ENCODE measurements around the gene LAMA2.
"Not testable (repeated sequence)": the region's sequence is repeated elsewhere in the genome, so short reads cannot be mapped to it uniquely, and the experiment has no call there.

The LAMA2 gene

DNA sequence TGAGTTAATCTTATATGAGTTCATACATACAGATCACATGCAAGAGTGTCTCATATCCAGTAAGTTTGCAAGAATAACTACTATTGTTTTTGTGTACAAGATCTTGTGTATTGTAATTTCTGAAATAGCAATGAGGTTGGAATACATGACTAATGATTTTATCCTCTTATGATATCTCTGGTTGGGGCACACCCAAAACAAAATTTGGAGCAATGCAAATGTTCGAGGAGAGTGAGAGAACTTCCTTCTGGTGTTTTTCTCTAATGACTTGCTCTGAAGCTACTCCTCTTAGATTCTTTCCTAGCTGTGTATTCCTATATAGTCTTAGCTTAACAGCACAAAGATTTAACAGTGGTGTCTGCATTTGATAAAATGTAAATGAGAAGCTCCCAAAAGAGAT is 252.5 kb downstream of the LAMA2 start:
- no peak for DNase-seq

DNA sequence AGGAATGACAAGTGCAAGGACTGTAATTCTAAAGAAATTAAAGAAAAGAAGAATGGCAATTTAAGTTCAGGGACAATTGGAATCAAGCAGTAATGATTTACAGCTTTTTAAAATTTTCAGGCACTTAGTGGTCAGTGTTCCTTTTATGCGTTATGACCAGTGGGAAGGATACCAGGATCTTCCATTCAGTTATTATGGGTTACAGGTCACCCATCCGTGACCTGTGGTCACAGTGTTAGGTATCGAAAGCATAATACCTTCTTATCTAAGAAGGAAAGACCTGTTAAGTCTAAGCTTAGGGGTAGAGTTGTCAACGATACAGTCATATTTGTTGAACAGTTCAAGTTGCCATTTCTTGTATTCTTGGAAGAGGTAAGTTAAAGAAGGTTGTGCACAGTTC is 253.8 kb downstream of the LAMA2 start:
- no peak for DNase-seq

DNA sequence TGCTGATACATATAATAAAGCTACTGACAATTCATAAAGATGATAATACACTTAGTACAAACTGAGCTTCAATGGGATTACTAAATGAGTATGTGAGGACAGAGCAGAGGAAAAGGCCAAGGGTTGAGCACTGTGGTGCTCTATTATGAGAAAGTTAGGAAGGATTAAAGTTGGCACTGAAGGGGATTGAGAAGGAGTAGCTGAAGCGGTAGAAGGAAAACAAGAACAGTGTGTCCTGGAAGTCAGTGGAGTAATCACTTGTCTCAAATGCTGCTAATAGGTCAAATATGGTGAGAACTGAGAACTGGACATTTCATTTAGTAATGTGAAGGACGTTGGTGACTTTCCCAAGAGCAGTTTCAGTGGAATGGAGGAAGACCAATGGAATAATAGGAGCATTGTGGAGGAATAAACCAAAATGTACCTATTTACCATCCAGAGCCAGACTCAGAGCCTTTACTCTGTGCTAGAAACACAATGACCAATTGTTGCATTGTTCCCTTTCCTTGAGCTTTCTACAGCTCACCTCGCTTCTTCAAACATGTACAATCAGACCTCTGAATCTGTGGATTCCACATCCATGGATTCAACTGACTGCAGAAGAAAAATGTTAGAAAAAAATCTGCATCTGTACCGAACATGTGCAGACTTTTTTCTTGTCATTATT is 255.9 kb downstream of the LAMA2 start:
- DNase-seq = no peak

DNA sequence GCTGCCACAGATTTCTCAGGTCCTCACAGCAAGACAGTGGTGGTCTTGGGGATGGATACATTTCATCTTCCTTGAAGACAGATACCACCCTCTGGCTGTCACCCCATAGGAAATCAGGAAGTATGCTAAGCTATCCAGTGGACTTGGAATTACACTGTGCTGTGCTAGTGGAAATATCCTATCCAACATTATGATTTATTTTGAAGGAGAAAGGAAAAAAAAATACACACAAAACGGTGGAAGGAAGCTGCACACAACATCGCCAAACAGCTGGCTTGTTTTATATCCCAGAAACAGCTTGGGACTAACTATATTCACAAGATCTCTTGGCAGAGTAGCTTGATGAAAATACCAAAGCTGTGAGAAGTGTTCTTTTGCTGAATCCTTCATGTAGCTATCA is 257.6 kb downstream of the LAMA2 start:
- DNase-seq = no peak

DNA sequence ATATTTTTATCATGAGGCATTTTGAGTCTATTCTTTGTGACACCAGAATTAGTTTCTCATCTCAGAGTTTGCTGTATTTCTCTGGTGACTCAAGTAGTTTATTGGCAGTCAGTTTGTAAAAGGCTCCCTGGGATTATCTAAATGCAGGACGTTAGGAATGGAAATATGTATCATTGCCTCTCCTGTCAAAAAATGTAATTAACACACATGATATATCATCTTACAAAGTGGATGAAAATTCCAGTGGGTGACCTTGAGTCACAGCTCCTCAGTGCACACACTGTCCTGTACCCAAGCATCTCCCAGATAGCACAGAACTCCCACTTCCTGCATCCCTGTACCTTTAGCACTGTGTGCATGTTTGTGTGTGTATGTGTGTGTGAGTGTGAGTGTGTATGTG is 258.6 kb downstream of the LAMA2 start:
- no peak for DNase-seq

DNA sequence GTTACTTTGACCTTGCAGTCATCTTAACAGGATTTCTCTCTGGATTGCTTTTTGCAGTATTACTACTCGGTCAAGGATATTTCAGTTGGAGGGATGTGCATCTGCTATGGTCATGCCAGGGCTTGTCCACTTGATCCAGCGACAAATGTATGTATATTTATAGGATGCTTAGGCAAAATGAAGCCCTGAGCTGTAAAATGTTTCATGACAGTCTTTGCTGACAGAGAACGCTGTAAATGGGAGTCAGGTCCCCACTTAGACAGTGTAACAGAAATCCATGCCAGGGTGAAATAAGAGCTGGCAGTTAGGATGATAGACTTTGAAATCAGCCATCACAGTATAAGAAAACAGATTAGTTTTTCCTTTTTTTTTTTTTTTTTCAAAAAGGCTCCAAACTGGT is 264.0 kb downstream of the LAMA2 start:
- no peak for DNase-seq

DNA sequence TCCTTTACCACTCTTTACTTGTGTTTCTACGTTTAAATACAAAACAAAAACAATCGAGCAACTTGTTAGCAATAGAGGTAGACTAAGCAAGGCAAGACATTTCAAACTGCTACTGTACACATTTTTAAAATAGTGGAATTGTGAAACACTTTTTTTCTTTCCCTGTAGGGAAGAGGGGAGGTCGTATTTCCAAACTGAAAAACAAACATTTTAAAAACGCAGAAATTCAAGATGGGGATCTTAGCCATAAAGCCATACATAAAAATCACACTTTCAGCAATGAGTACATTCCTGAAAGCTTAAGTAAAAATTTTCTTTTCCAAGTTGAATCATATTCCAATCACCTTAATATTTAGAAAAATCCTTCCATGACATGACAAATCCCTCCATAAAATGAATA is 267.6 kb downstream of the LAMA2 start:
- no peak for DNase-seq

DNA sequence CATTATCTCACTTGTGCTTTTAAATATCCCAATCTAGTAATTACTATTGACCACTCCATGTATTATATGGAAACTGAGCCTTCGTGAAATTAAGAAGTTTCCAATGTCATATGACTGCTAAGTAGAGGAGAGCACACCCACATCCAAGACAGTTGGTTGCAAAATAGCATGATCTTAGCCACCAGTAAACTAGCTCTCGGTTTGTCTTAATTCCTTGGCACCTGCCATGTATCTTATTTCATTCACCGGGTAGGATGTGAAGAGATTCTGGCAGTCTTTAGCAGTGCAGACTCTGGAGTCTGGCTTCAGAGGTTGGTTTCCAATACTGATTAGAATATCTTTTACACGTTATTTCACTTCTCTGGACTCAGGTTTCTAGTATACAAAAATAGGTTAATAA is 270.3 kb downstream of the LAMA2 start:
- DNase-seq = no peak

DNA sequence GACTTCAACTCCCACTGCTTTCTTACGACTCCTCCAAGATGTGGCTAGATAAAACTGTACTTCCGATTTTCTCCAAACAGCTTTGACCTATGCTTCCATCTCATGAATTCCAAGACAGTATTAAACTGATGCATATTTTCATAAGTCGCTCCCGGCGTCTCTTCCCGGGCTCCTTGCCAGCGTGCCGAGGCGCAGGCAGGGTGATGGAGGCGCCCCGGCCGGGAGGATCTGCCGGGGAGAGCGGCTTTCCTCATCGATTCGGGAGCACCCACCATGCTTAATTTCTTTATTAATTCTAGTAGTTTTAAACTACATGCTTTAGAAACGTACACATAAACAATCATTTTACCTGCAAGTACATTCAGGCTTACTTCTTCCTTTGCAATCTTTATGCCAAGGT is 276.3 kb downstream of the LAMA2 start:
- not testable (repeated sequence) for DNase-seq

DNA sequence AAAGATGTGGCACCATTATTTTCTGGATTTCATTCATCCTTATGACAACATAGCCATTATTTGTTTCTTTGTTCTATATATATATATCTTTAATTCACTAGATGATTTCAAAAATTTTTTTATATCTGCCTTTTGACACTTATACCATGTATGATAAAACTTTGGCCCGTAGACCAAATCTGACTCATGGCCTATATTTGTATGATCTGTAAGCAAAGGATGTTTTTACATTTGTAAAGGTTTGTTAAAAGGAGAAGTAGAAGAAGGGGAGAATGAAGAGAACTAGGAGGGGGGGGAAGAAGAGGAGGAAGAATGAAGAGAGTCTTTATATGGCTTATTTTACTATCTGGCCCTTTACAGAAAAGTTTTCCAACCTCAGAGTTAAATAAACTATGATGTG is 279.7 kb downstream of the LAMA2 start:
- DNase-seq = no peak

DNA sequence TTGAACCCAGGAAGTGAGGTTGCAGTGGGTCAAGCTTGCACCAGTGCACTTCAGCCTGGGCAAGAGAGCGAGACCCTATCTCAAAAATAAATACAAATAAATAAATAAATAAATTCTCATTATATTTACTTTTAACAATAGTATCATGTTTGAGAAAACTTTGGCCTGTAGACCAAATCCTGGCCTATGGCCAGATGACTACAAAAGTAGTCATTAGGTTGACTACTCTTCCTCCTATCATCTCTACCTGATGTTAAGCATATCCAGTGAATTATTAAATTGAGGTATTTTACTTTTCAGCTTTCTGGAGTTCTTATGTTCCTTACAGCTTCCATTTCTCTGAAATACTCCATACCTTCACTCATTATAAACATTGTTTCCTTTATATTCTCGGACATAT is 280.6 kb downstream of the LAMA2 start:
- DNase-seq = no peak

DNA sequence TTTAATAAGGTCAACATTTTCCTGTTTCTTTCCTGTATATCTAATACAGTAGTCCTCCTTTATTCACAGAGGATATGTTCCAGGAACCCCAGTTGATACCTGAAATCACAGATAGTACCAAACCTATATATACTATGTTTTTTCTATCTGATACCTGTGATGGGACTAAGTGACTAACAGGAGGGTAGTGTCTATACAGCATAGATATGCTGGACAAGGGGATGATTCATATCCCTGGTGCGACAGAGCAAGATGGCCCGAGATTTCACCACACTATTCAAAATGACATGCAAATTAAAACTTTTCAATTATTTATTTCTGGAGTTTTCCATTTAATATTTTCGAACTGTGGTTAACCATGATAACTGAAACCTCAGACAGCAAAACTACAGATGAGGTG is 281.1 kb downstream of the LAMA2 start:
- DNase-seq = no peak

DNA sequence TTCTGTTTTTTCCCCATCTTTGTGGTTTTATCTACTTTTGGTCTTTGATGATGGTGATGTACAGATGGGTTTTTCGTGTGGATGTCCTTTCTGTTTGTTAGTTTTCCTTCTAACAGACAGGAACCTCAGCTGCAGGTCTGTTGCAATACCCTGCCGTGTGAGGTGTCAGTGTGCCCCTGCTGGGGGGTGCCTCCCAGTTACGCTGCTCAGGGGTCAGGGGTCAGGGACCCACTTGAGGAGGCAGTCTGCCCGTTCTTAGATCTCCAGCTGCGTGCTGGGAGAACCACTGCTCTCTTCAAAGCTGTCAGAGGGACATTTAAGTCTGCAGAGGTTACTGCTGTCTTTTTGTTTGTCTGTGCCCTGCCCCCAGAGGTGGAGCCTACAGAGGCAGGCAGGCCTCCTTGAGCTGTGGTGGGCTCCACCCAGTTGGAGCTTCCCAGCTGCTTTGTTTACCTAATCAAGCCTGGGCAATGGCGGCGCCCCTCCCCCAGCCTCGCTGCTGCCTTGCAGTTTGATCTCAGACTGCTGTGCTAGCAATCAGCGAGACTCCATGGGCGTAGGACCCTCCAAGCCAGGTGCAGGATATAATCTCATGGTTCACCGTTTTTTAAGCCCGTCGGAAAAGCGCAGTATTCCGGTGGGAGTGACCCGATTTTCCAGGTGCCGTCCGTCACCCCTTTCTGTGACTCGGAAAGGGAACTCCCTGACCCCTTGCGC is 289.5 kb downstream of the LAMA2 start:
- not testable (repeated sequence) for DNase-seq

DNA sequence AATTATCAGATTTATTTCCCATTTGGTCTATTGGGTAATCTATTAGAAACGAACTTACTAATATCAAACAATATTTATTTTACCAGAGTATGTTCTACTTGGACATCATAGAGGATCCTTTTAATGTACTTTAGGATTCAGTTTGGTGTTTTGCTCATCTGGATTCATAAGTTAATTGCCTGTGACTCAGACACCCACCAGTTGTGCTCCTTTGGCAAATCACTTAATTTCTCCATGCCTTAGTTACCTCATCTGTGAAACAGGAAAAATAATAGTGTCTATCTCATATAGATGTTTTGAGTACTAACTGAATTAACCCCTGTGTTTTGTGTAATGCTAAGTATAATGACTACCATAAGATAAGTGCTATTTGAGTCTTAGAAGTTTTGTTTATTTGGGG is 292.1 kb downstream of the LAMA2 start:
- DNase-seq = no peak

DNA sequence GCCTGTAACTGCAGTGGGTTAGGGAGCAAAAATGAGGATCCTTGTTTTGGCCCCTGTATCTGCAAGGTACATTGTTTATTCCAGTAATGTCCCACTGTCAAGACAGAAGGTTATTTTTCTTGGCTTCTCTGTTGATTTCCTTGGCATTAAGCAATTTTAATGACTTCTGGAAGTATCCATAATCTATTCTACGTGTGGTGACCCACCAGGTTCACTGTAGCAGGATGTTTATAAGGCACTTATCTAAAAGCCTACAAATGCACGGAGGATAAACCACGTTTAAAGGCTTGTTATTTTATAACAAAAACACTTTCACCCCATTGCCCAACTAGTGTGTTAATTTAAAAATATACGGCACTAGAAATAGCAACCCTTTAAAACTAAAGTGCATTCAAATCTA is 294.9 kb downstream of the LAMA2 start:
- DNase-seq = no peak

DNA sequence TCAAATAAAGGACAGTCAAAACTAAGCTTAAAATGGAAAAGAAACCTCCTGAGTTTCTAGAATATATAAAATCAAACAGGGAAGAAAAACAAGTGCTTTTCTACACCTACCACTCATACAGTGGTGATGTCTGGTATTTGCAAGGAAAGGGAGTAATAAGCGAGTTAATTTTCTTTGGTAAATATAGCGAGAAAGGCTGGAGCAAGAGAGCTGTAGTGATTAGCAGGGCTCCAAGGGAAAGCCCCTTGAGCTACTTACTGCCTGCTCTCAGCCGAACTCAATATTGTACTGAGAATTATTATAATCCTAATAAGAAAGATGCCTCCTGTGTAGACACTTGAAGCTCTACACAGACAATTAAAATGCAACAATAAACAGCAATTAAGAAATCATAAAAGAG is 296.3 kb downstream of the LAMA2 start:
- DNase-seq = no peak

DNA sequence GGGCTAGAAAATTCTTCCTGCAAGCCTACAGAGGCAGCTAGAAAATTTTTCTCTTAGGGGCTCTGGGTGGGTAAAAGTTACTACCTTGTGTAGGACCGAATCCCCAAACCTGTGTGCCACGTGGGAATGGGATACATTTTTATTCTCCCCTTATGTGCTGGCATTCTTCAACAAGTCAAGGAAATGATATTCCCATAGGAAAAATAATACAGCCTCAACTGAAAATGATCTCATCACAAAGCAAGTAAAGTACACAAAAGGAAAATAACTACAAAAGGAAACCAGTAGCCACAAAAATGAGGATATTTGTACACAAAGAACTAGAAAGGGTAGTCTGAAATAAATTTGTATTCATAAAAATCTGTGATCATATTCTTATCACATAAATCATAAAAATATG is 298.1 kb downstream of the LAMA2 start:
- no peak for DNase-seq

DNA sequence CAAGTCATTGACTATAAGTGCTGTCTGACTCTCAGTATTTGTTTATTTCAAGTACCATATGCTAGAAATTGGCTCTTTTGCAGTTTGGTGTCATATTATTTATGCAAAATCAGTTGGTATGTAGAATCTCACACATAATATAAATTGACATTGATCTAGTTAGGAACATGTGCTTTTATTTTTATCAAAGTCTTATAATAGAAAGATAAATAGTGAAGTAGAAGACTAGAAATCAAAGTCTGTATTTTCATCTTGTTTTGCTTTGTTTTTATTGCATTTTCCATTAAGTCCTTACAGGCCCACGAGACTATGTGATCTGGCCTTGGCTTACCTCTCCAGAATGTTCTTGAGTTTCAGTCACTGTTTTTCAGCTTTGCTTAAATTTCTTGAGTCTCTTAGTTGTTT is 300.3 kb downstream of the LAMA2 start:
- no peak for DNase-seq

DNA sequence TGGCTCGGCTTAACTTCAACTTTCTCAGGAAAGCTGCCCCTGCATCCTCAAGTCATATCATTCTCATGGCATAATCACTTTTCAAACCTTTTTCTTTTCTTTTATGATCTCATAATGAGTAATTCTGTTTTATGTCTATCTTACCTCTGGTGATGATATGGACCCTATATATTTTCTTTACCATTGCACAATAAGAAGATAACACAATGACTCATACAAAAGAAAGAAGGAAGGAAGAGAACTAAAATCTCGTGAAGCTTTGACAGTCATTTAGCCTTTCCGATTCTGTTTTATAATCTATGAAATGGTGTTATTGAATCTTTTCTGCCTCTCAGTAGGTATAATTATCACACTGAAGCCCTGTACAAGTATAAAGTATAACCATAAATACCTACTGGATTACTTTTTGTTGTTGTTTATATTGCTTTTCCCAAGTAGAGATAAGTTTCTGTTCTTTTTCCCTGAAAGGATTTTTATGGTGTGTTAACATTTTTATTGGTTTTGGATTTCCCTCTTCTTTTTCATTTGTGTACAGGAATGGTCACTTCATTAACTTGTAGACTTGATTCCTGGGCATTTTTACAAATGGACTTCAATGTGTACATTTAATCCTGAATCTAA is 300.9 kb downstream of the LAMA2 start:
- no peak for DNase-seq

DNA sequence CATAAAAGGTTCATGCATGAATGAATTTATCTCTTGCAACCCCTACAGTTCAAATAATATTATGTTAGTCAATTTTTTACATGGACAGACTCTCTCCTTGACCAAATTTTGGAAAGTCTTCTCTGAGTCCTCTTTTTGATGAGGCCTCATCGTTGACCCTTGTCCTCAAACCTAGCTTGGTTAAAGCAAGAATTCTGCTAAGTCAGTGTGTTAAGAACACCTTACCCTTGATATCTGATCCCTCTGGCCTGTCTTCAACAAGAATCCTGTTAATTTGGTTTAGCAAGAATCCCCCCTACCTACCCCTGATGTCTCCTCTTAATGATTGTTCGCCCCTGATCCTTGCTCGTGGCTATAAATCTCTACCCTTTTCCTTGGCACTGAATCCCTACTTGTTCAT is 301.4 kb downstream of the LAMA2 start:
- DNase-seq = no peak

DNA sequence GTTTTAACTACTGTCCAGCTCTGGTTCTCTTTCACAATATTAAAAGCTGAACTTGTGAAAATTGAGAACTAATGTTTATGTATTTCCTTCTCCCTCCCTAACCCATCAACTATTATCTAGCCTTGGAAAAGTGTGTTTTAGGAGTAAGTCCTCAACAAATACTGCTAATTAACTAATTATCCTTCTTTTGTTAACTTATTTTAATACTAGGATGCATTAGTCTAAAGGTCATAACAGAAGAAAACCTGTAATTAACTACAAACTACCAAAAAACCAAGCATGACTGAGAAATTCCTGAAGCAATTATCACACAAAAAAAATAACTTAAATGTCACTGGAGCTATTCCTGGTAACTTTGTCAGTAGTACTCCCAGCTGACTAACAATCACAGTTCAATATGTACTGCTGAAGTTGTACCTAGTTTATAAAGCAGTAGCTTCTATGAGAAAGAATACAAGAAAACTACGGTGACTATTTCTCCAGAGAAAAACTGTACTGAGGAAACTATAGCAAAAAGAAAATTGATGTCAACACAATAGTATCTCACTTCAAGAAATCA is 301.9 kb downstream of the LAMA2 start:
- DNase-seq = no peak

DNA sequence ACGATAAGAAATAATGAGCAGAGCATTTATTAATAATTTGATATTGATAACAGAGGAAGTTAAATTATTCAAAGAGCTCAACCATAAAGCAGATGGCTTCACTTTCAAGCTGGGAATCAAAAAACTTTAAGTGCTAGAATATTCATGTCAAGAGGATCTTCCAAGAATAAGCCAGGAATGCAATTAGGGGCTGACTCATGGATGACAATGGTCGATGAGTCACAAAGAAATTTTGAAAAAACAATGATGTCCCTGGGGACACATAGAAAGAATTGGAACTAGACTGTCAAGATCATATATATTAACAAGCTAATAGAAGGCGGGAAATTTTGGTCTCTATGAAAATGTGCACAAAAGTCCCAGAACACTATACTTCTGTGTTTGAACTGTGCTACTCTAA is 304.1 kb downstream of the LAMA2 start:
- DNase-seq = no peak

DNA sequence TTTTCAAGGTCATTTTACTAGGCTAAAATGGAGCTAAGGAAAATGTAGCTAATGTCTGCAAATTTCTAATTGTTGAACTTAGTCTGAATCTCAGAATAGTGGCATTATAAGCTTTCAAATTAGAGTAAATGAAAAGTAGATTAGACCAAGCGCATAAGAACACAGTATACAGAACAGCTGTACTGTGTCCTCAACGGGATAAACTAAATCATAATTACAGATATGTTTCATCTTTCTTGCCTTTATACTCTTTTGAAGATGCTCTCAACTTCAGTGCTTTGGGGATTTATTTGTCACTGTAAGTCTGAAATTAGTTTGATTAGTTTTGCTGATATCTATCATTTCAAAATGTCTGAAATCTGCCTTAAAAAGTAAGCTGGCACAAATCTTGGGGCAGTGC is 305.4 kb downstream of the LAMA2 start:
- no peak for DNase-seq

DNA sequence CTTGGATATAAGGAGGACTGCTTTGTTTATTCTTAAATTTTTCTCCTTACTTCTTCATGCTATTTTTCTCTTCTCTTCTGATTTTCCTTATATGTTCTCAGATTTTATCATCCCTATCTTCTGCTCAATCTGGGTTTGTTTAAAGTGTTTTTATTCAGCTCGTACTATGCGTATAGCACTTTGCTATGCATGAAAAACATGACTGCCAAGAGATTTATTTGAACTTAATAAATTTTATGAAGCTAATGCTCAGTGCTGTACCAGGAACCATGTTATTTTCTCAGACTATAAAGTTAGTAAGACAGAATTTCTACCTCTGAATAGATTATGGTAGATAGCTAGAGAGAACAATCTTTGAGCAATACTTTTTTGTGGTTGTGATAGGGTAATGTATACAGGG is 305.9 kb downstream of the LAMA2 start:
- DNase-seq = no peak

All from activated CD4-positive, alpha-beta T cell treated with anti-CD3 and anti-CD28 coated beads, Interleukin-2, amount 50 U/mL, for 4 hours (primary cell).